GM23248 (cell line): ENCODE results near the gene C11orf91.
"Not testable (repeated sequence)": the region's sequence is repeated elsewhere in the genome, so short reads cannot be mapped to it uniquely, and the experiment has no call there.

Experiments used
- EZH2 ChIP-seq: fragments of 200-600 bp; sonication (generic); IDR thresholded peaks from 2 replicates; pipeline ENCODE4 v1.6.1; 2018; ENCODE audit warnings: antibody characterized with exemption, mild to moderate bottlenecking; ENCODE audit not compliant: insufficient read depth, poor library complexity, severe bottlenecking
- EZH2phosphoT487 ChIP-seq: fragments of 200-600 bp; sonication (generic); IDR thresholded peaks from 2 replicates; pipeline ENCODE4 v1.6.1; 2018; ENCODE audit warnings: antibody characterized with exemption, moderate library complexity, mild to moderate bottlenecking, low read depth; ENCODE audit not compliant: insufficient read depth

DNA sequence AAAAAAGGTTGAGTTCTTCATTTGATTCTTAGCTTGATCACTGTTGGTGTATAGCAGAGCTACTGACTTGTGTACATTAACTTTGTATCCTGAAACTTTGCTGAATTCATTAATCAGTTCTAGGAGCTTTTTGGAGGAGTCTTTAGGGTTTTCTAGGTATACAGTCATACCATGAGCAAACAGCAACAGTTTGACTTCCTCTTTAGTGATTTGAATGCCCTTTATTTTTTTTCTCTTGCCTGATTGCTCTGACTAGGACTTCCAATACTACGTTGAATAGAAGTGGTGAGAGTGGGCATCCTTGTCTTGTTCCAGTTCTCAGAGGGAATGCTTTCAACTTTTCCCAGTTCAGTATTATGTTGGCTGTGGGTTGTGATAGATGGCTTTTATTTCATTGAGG is 22.0 kb downstream of the C11orf91 start:
- not testable (repeated sequence) for TF ChIP-seq EZH2, EZH2phosphoT487
